DOHH2 (cell line): ENCODE measurements around the gene CEP68.
A peak's percentile ranks its signal among the peaks of the same experiment; 100 is the strongest.

Experiments used
- H3F3A ChIP-seq: fragments of 200-600 bp; sonication (generic), shearing (Covaris generic); 2 replicates; pipeline ENCODE4 v1.6.0; 2016; ENCODE audit warnings: antibody characterized with exemption, mild to moderate bottlenecking; ENCODE audit not compliant: control insufficient read depth, insufficient read depth
- H3K27ac ChIP-seq: fragments of 200-600 bp; sonication (generic); 2 replicates; pipeline ENCODE4 v1.5.1; 2014; ENCODE audit warnings: low read depth, mild to moderate bottlenecking, low read length, moderate library complexity
- H3K27me3 ChIP-seq: fragments of 200-600 bp; sonication (generic); 2 replicates; pipeline ENCODE4 v1.6.1; 2014; ENCODE audit warnings: mild to moderate bottlenecking, low read length, mixed read lengths; ENCODE audit not compliant: control insufficient read depth
- H3K36me3 ChIP-seq: fragments of 200-600 bp; sonication (generic); 2 replicates; pipeline ENCODE4 v1.6.1; 2014; ENCODE audit warnings: mild to moderate bottlenecking, low read length, moderate library complexity, mixed read lengths; ENCODE audit not compliant: control insufficient read depth
- H3K4me1 ChIP-seq: fragments of 200-600 bp; sonication (generic); 2 replicates; pipeline ENCODE4 v1.6.1; 2014; ENCODE audit warnings: mild to moderate bottlenecking, low read length, mixed read lengths; ENCODE audit not compliant: control insufficient read depth
- H3K4me2 ChIP-seq: fragments of 200-600 bp; sonication (generic); 2 replicates; pipeline ENCODE4 v1.6.0; 2014; ENCODE audit warnings: mild to moderate bottlenecking, low read length, moderate library complexity
- H3K4me3 ChIP-seq: fragments of 200-600 bp; sonication (generic); 2 replicates; pipeline ENCODE4 v1.5.1; 2014; ENCODE audit warnings: mild to moderate bottlenecking, low read length, mixed read lengths
- H3K79me2 ChIP-seq: fragments of 200-600 bp; sonication (generic); 2 replicates; pipeline ENCODE4 v1.6.1; 2014; ENCODE audit warnings: mild to moderate bottlenecking, low read length, mixed read lengths; ENCODE audit not compliant: control insufficient read depth
- H3K9me2 ChIP-seq: fragments of 200-600 bp; sonication (generic); replicated peaks from 2 replicates; pipeline ENCODE4 v1.6.1; 2014; ENCODE audit warnings: mild to moderate bottlenecking, low read length, mixed read lengths; ENCODE audit not compliant: control insufficient read depth
- H3K9me3 ChIP-seq: fragments of 200-600 bp; sonication (generic); 2 replicates; pipeline ENCODE4 v1.6.1; 2014; ENCODE audit warnings: antibody characterized with exemption, low read length, mixed read lengths; ENCODE audit not compliant: control insufficient read depth, insufficient read depth
- H4K20me1 ChIP-seq: fragments of 200-600 bp; sonication (generic); 2 replicates; pipeline ENCODE4 v1.6.0; 2014; ENCODE audit warnings: low read depth, mild to moderate bottlenecking, antibody characterized with exemption, low read length, moderate library complexity; ENCODE audit not compliant: control insufficient read depth, insufficient read depth
- EZH2phosphoT487 ChIP-seq: fragments of 200-600 bp; sonication (generic); IDR thresholded peaks from 2 replicates; pipeline ENCODE4 v1.6.1; 2017; ENCODE audit warnings: borderline replicate concordance, mild to moderate bottlenecking, antibody characterized with exemption, low read length, moderate library complexity, mixed read lengths
- TF ChIP-seq, protein P1 (sequence below): fragments of 200-600 bp; sonication (generic); IDR thresholded peaks from one replicate; pipeline ENCODE4 v1.5.1; 2014; ENCODE audit warnings: antibody characterized with exemption, mild to moderate bottlenecking, low read depth, low read length; ENCODE audit not compliant: poor library complexity, severe bottlenecking

CEP68 gene

DNA sequence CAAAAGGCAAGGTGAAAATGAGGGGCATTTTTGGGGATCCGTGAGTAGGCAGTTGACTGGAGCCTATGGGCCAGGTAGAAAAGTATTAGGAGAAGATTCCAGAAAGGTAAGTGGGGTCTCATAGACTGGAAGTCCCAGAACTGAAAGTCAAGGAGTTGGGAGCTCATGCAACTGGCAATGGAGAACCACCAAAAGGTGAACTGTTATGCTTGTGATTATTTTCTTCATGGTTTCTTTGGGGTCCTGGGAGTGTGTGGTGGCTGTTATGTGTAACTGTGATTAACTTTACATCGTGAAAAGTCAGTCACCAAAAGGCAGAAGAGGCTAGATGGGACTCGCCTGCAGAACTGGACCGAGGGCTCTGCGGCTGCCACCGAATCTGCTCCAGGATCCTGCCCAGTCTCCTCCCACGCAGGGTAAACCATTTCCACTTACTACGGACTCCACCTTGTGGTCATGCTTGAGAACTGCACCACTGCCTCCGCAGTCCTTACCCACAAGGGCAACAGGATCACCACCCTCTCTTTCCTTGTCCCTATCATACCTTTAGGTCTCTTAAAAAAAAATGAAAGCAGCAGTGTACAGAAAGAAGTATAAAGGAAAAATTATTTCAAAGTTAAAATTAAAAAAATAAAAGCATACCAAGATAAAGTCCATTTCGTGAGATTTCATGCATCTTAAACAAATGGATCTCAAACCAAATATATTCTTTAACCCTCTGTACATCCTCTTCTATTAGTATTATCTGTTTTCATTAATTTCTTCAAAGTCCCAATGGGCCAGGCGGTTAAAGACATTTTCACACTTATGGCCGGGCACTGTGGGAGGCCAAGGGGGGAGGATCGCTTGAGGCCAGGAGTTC is 15.6 kb upstream of the CEP68 start:
- Histone ChIP-seq H3K79me2 (peaks cover 3% of the 10 kb centered on the region), H3K4me3 (peak overlapping the region; percentile 1; the same call in 1 of the 2 replicates), H3K36me3 (peaks cover 27% of the 10 kb centered on the region), H3K9me3 (peaks cover 17% of the 10 kb centered on the region; the same call in 1 of the 2 replicates), H3K27me3 (no peaks in the 10 kb centered on the region), H3K4me2 (peak overlapping the region; percentile 34), H4K20me1 (no peaks in the 10 kb centered on the region), H3K9me2 (no peaks in the 10 kb centered on the region), H3K27ac (no peak overlapping the region), H3K4me1 (peaks cover 10% of the 10 kb centered on the region), H3F3A (peaks cover 6% of the 10 kb centered on the region)
- TF ChIP-seq EZH2phosphoT487 = no peak
- TF ChIP-seq, protein P1, sequence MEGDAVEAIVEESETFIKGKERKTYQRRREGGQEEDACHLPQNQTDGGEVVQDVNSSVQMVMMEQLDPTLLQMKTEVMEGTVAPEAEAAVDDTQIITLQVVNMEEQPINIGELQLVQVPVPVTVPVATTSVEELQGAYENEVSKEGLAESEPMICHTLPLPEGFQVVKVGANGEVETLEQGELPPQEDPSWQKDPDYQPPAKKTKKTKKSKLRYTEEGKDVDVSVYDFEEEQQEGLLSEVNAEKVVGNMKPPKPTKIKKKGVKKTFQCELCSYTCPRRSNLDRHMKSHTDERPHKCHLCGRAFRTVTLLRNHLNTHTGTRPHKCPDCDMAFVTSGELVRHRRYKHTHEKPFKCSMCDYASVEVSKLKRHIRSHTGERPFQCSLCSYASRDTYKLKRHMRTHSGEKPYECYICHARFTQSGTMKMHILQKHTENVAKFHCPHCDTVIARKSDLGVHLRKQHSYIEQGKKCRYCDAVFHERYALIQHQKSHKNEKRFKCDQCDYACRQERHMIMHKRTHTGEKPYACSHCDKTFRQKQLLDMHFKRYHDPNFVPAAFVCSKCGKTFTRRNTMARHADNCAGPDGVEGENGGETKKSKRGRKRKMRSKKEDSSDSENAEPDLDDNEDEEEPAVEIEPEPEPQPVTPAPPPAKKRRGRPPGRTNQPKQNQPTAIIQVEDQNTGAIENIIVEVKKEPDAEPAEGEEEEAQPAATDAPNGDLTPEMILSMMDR = peak; percentile 82

DNA sequence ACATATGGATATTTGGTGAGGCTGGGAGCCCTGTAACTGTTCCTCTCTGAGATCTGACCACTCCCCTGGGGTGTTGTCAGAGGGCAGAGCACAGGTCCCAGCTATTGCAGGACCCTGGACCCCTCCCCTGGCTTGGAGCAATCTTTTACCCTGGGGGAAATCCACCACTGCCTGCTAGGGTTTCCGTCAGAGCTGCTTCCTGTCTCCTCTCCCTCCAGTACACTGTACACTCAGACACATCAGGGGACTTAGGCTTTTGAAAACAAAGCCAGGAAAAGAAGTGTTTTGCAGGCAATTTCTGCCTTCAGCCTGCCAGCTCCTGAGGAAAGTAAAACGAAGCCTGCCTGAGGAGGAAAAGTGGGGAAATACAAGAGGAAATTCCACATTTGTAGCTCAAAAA is 13.2 kb upstream of the CEP68 start:
- Histone ChIP-seq H3K36me3 (peaks cover 14% of the 10 kb centered on the region), H3K4me2 (no peak overlapping the region), H3K9me2 (no peaks in the 10 kb centered on the region), H3K9me3 (peaks cover 17% of the 10 kb centered on the region; the same call in 1 of the 2 replicates), H3K27ac (no peak overlapping the region), H3K79me2 (no peaks in the 10 kb centered on the region), H3F3A (peaks cover 6% of the 10 kb centered on the region), H3K4me3 (no peak overlapping the region), H3K27me3 (no peaks in the 10 kb centered on the region), H4K20me1 (no peaks in the 10 kb centered on the region), H3K4me1 (peaks cover 10% of the 10 kb centered on the region)
- no peak for TF ChIP-seq EZH2phosphoT487
- TF ChIP-seq, protein P1 = no peak

DNA sequence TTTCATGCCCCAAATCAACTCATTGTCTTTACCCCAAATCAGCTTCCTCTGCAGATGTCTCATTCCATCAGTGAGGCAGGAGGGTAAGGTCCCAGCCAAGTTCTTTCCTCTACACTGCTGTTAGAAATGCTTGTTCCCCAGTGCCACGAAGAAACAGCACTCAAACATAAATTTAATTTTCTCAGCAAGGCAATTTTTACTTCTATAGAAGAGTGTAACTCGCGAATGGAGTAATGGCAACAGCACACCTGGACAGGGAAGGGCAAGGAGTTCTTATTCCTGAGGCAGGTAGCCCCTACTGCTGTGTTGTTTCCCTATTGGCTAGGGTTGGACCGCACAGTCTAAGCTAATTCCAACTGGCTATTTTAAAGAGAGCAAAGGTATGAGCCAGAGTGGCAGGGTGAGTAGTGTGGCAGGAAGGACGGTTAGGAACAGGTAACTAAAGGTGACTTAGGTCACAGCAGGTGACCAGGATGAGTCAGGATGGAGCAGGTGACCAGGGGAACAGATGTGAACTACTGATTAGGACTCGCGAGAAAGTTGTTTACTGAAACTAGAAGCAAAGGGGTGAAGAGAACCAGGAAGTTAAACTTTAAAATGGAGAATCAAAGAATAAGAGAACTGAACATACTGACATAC is 12.0 kb upstream of the CEP68 start:
- TF ChIP-seq, protein P1 = no peak
- TF ChIP-seq EZH2phosphoT487 = no peak
- H3K4me3 ChIP-seq = no peak overlapping the region
- no peak overlapping the region for H3K4me2 ChIP-seq

More for the DNA sequence above, 12.0 kb upstream of the CEP68 start:
- Histone ChIP-seq H3K27ac (no peak overlapping the region), H3K27me3 (no peaks in the 10 kb centered on the region), H3K9me2 (no peaks in the 10 kb centered on the region), H3K79me2 (no peaks in the 10 kb centered on the region), H3F3A (peaks cover 6% of the 10 kb centered on the region), H3K4me1 (peaks cover 10% of the 10 kb centered on the region), H3K36me3 (peaks cover 9% of the 10 kb centered on the region; the same call in 1 of the 2 replicates), H4K20me1 (no peaks in the 10 kb centered on the region), H3K9me3 (peaks cover 17% of the 10 kb centered on the region; the same call in 1 of the 2 replicates)
